GM12891 (cell line): ENCODE results near the gene MORF4L1.

ENCODE experiments used
- DNase-seq: peaks from one replicate; pipeline ENCODE4 v3.0.0; 2011; ENCODE audit warnings: low spot score; ENCODE audit not compliant: insufficient read length
- FAIRE-seq: peaks from 2 replicates; lab custom pipeline; 2011; peaks lifted over from hg19 to GRCh38; lab: Jason Lieb, UNC
- PAX5 ChIP-seq: IDR thresholded peaks from 2 replicates; pipeline ENCODE4 v1.6.1; 2011; ENCODE audit warnings: low read length, moderate library complexity, mild to moderate bottlenecking; ENCODE audit not compliant: insufficient read depth, severe bottlenecking
- POLR2A ChIP-seq: IDR thresholded peaks from 2 replicates; pipeline ENCODE4 v1.6.1; 2011; ENCODE audit warnings: low read depth, low read length, control low read depth
- POLR2AphosphoS5 ChIP-seq: IDR thresholded peaks from 2 replicates; pipeline ENCODE4 v1.6.1; 2011; ENCODE audit warnings: low read depth, low read length, control low read depth
- POU2F2 ChIP-seq: IDR thresholded peaks from 2 replicates; pipeline ENCODE4 v1.6.1; 2011; ENCODE audit warnings: low read depth, mild to moderate bottlenecking, control low read depth, low read length, moderate library complexity
- SPI1 ChIP-seq: IDR thresholded peaks from 2 replicates; pipeline ENCODE4 v1.6.1; 2011; ENCODE audit warnings: low read depth, low read length, control low read depth
- TAF1 ChIP-seq: IDR thresholded peaks from 2 replicates; pipeline ENCODE4 v1.6.1; 2011; ENCODE audit warnings: low read depth, low read length, control low read depth

The MORF4L1 gene

DNA sequence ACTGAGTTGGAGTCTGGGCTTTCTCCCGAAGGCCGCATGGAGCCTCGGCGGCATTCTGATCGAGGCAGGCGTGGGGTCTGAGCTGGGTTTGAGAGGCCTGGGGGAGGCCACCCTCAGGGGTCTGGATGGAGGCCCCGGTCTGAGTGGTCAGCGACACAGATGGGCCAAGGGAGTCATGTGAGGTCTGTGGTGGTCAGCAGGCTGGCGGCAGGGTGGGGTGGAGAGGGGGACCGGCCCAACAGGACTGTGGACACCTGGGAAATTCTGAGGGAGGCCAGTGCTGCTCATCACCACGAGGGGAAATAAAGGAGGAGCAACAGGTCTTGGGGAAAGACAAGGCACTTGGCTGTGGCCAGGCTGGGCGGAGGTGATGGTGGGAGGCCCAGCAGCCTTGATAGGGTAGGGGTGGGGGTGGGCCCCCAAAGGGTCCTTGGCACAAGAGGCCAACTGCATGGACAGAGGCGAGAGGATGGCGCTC, 56.0 kb downstream of the MORF4L1 start:
- DNase-seq = no peak
- TF ChIP-seq PAX5 (no peak), POLR2AphosphoS5 (no peak), POLR2A (no peak), SPI1 (no peak), POU2F2 (no peak), TAF1 (no peak)
- FAIRE-seq = no peak

DNA sequence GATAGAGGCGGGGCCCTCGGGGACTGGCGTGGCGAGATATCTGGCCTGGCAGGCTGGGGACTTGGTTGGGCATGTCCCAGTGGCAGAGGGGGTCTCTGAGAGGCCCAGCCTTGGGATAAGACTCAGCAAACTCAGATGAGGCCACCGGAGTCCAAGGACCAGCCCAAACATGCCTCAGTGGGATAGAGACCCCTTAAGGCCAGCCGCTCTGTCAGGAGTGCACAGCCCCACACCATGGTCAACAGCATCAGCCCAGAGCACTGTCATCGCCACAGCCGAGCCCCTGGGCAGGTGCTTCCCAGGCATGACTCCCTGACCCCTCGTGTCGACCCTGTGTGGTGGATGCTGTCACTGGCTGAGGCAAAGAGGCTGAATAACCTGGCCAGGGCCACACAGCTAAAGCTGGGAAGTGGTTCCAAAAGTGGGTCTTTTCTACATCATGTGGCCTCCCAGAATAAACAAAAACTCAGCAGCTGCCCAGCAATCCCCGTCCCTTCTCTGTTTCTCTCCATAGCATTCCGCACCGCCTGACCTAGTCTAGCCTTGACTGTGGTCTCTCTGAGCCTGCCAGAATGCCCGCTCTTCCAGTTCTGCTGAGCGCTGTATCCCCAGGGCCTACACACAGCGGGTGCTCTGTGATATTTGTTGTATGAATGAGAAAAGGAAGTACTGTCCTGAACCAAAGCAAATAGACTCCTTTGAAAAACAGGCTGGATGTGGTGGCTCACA, 57.0 kb downstream of the MORF4L1 start:
- DNase-seq = no peak
- no peak for TF ChIP-seq POLR2AphosphoS5
- no peak for FAIRE-seq

DNA sequence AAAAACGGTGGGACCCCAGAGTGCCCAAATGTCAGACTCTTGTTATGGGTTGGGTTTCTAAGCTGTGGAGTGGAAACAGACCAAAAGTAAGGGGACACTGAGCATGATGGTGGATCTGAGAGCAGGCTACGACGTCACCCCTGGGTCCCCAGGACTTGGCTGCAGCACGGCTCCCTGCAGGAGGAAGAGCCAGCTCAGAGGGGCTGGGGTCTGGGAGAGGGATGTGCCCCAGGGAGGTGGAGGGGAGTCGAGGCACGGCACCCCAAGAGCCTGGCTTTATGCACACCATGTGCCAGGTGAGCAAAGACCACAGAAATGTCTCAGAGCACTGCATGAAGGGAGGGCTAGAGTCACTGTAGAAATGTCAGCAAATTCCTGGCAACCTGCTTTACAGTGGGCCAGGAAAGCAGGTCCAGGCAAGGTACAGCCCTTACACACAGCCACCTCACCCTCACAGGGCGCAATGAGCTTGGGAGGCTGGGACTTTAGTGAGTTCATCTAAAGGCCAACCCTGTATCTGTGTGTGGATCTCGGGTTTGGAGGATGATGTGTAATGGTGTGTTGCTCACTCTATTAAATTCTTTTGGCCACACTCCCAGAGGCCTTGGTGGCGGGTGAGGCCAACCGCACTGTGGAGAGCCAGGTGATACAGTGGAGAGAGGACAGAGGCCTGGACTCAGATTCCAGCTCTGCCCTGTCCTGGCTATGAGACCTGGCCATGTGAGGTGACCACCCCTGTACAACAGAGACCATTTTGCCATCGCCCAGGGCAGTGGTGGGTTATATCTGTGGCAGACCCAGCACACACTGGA, 58.1 kb downstream of the MORF4L1 start:
- peak; percentile 13 for FAIRE-seq
- TF ChIP-seq TAF1 = no peak
- no peak for TF ChIP-seq PAX5
- TF ChIP-seq POU2F2 = no peak
- TF ChIP-seq SPI1 = no peak
- peak; percentile 23; the same call in 1 of the 2 replicates for TF ChIP-seq POLR2AphosphoS5
- TF ChIP-seq POLR2A = no peak
- DNase-seq = no peak

DNA sequence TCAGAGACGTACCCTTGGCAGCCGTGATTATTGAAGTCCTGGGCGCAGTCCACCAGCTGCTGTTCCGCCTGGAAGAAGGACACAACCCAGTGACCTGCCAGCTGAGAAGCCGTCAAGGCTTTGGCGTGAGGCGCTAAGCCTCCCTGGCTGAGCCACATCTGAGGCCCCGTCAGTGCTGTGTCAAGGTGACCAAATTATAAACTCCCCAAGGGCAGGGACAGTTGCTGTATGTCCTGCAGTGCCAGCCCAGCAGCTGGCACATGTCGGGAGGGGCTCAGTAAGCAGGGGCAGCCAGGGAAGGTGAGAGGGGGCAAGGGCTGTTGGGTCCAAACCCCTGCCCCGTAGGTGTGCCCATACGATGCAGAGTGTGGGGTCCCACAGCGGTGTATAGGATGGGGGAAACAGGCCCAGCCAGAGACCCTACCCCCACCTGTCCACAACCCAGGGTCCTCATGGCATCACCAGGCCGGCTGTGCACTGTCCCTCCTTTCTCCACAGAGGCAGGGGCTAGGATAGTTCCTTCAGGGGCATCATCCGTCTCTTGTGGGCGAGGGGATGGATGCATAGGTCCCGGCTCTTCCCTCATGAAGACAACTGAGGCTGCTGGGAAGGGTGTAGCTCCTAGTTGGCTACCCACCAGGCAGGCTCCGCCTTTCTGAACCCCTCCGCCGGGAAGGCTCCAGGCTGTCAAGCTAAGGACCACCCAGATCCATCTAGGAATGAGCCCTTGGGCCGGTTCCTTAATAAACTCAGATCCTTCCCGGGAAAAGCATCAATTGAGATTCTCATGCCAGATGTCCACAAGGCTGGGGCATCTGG, 59.0 kb downstream of the MORF4L1 start:
- FAIRE-seq = no peak
- TF ChIP-seq POU2F2 (no peak), TAF1 (no peak), SPI1 (no peak), POLR2A (no peak), POLR2AphosphoS5 (no peak), PAX5 (no peak)
- no peak for DNase-seq

DNA sequence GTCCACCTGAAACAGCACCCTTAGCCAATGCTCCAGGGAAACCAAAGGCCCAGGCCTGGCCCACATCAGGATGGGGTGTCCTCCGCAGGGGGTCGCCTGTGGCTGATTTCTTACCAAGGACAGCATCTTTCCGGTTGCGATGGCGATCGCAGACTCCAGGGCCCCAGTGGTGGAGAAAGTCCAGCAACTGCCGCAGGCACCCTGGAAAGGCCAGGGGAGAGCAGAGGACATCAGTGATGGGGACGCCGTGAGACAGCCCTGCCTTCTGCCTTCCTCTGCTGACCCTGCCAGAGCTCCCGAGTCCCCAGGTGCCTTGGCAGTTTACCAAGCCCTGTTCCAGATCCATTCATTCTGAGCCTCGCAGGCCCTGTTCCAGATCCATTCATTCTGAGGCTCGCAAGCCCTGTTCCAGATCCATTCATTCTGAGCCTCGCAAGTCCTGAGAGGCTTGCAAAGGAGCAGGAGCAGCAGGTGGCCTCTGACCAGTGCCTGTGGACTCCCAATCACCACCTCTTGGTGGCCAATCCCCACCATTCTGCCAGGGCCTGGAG, 59.6 kb downstream of the MORF4L1 start:
- DNase-seq = no peak
- TF ChIP-seq TAF1 = no peak
- TF ChIP-seq SPI1 = no peak
- no peak for TF ChIP-seq POLR2AphosphoS5
- no peak for TF ChIP-seq POLR2A
- TF ChIP-seq PAX5 = no peak
- TF ChIP-seq POU2F2 = no peak
- FAIRE-seq = no peak

DNA sequence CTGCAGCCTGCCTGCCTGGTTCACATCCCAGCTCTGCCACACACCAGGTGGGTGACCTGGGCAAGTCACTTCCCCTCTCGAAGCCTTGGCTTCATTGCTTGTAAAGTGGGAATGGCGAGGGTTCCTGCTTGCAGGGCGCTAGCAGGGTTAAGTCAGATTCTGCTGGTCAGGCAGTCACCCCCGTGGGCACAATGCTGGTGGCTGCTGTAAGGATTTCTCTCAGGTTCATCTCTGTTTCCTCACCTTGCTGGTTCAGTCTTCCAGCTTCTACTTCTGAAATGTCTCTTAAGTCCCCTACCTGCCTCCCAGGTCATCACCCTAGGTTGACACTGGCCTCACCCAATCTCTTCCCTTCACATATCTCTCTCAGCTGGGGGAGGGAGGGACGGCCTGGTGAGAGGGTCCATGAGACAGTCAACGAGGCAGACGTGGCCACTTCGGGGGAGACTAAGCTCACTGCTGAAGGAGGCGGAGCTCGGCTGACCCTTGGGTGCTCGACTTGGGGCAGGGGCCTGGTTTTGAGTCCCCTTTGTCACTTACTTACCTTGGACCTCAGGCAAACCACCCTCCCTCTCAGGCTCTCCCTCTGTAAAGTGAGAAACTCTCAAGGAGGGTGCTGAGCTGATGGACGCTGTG, 60.6 kb downstream of the MORF4L1 start:
- FAIRE-seq = no peak
- no peak for DNase-seq
- TF ChIP-seq POLR2A (no peak), POLR2AphosphoS5 (no peak), TAF1 (no peak), SPI1 (no peak), POU2F2 (no peak)

DNA sequence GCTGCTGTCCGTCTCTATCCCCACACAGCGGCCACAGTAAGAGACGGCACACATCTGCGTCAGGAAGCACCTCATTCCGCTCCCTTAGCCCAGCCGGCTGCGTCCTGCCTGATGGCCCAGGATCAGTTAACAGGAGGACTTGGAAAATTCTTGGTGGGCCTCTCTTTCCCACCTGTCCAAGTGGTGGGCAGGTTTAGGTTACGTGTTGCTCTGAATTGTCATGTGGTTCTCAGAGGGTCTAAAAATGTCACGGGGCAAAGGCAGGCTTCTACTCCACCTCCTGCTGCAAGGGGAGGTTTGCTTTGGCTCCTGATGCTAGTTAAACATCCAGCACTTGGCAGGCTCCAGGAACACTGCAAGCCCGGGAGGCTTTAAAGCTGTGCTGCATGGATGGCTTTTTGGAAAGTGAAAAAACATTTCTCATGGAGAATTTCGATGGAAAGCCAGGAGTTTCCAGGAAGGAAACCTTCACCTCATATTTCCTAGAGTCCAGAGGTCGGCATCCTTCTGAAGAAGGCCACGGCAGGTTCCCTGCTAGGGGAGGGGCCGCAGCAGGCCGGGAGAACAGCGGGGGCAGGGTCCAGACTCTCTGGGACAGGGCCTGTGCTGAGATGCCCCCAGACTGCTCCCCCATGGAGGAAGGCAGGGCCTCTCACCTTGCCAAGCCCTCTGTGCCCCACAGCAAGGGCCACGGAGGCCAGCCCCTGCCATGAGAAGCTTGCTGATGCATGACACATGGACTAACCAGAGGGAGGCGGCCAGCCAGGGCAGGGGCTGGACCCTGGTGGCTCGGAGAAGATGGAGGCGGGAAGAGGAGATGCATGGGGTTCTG, 61.3 kb downstream of the MORF4L1 start:
- FAIRE-seq (no peak), DNase-seq (no peak)
- TF ChIP-seq SPI1 (no peak), TAF1 (no peak), POU2F2 (no peak), POLR2AphosphoS5 (no peak), PAX5 (no peak), POLR2A (no peak)

DNA sequence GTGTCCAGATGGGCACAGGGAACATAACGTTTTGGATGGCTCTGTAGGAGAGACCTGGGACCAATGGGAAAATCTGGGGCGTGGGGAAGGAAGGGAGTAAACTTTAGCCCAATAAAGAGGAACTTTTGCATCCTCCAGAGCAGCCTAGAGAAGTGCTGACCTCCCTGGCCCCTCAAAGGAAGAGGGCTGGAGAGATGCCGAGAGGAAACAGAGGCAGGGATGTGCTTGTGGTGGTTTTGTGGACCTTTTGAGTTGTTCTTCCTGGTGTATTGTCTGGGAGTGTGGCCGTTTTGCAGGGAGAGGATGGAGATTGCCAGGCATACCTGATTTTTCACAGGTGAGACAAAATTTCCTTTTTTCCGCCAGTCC, 61.9 kb downstream of the MORF4L1 start:
- DNase-seq = no peak
- no peak for FAIRE-seq

More for the DNA sequence above, 61.9 kb downstream of the MORF4L1 start:
- no peak for TF ChIP-seq POU2F2
- TF ChIP-seq POLR2AphosphoS5 = no peak
- no peak for TF ChIP-seq PAX5
- no peak for TF ChIP-seq POLR2A
- no peak for TF ChIP-seq SPI1
- TF ChIP-seq TAF1 = no peak
